AG09319 (cell line): Measurements from ENCODE around the gene UCN2.
"Not testable (repeated sequence)": the region's sequence is repeated elsewhere in the genome, so short reads cannot be mapped to it uniquely, and the experiment has no call there.

Experiments used
- DNase-seq: peaks from one replicate; pipeline ENCODE4 v3.0.0-alpha.2; 2010; ENCODE audit warnings: low read depth; ENCODE audit errors: extremely low read depth
- CTCF ChIP-seq: IDR thresholded peaks from 2 replicates; pipeline ENCODE4 v1.5.1; 2011; ENCODE audit warnings: low read depth, mild to moderate bottlenecking, inconsistent platforms, low read length, moderate library complexity

The UCN2 gene

GRCh38 chr3:48532271-48532976, 31.2 kb downstream of the UCN2 start:
- DNase-seq = no peak
- no peak for TF ChIP-seq CTCF

GRCh38 chr3:48530701-48531100, 32.9 kb downstream of the UCN2 start:
- DNase-seq = not testable (repeated sequence)

- no peak for TF ChIP-seq CTCF
- no peak for DNase-seq
Observed at GRCh38 chr3:48528754-48529153, 34.8 kb downstream of the UCN2 start.

- DNase-seq = no peak
- no peak for TF ChIP-seq CTCF
Observed at GRCh38 chr3:48528048-48528447, 35.5 kb downstream of the UCN2 start.

- DNase-seq = no peak
- no peak for TF ChIP-seq CTCF
Observed at GRCh38 chr3:48524970-48525369, 38.6 kb downstream of the UCN2 start.

GRCh38 chr3:48521635-48522034, 41.9 kb downstream of the UCN2 start:
- no peak for DNase-seq
- no peak for TF ChIP-seq CTCF

GRCh38 chr3:48519277-48519643, 44.3 kb downstream of the UCN2 start:
- DNase-seq = no peak
- no peak for TF ChIP-seq CTCF

- no peak for TF ChIP-seq CTCF
- DNase-seq = no peak
Observed at GRCh38 chr3:48518638-48519276, 44.8 kb downstream of the UCN2 start.
